Kidney glomerular epithelial cell (primary cell): Measurements from ENCODE around the gene SMIM1.

Experiments used
- DNase-seq: peaks from one replicate; lab custom pipeline; 2025; lab: John Stamatoyannopoulos, UW

SMIM1 gene

DNA sequence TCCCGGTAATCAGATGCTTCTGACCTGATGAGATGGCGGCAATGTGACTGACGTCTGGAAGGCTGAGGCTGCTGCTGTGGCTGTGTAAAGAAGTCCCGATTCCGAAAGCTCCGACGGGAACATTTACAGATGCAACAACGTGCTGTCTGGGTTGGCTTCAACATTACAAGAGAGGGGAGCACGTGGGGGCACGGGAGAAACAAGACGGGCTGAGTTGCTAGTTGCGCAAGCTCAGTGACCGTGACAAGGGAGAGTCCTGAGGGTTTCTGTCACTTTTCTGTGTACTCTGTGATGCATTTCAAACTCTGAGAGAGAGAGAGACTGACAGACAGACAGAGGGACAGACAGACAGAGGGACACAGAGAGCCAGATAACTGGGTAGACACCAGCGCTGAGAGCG lies 49.4 kb downstream of the SMIM1 start:
- no peak for DNase-seq

DNA sequence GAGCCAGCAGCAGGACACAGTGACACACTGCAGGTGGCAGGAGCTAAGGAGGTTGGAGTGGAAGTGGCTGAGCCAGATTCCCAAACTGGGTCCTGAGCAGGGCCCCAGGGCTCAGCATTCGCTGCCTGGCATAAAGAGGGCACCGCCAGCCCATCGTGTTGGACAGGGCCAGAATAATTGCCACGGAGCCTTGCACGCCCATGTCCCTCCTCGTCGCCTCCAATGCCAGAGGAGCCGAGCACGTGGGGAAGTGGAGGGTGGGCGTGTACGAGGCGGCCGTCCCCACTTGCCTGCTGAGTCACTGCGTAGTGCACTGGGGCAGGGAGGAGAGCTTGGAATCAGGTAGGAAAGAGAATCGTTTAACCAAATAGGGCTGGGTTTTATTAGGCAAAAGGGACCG lies 49.9 kb downstream of the SMIM1 start:
- DNase-seq: no peak

GRCh38 chr1:3824650-3825049 lies 52.1 kb downstream of the SMIM1 start:
- no peak for DNase-seq

- no peak for DNase-seq
Measured at GRCh38 chr1:3825356-3825755, 52.8 kb downstream of the SMIM1 start.
